HepG2 (cell line): Measurements from ENCODE around the gene ANKRD17. TPM values are rescaled to one million over a fixed set of nuclear protein-coding genes. Genes with fewer than 3 reads are reported as not detected.

Source experiments
- ATAC-seq: fragments of 200-7000 bp; cut with Tn5 transposase; 3 replicates; pipeline ENCODE4 v1.9.1; 2020; ENCODE audit warnings: mild to moderate bottlenecking, moderate library complexity
- BruUV-seq: library from RNA; stranded (reverse); fragments of 400-500 nt; replicated peaks from 2 replicates; lab custom pipeline; 2021; lab: Mats Ljungman, UMichigan
- CTCF ChIA-PET: fragments of 300-600 bp; formaldehyde crosslinking; extraction: SDS; loops from one replicate; lab custom pipeline; 2021; ENCODE audit warnings: low total read pairs, inconsistent platforms, low intra/inter-chr PET ratio; lab: Yijun Ruan, JAX
- POLR2A ChIA-PET: fragments of 350-600 bp; sonication (Branson Sonifier 250); formaldehyde crosslinking; loops from one replicate; lab custom pipeline; 2020; ENCODE audit warnings: antibody characterized with exemption, inconsistent platforms; lab: Yijun Ruan, JAX
- DNase-seq: peaks from one replicate; pipeline ENCODE4 v3.0.0-alpha.2; 2015; ENCODE audit warnings: low spot score
- FAIRE-seq: peaks from 3 replicates; lab custom pipeline; 2011; peaks lifted over from hg19 to GRCh38; lab: Jason Lieb, UNC
- H2AFZ ChIP-seq: one replicate; pipeline ENCODE4 v1.6.1; 2011; ENCODE audit warnings: low read length, inconsistent platforms
- H3K27ac ChIP-seq: fragments of 300-600 bp; 3 replicates; pipeline ENCODE4 v1.8.0; 2011; ENCODE audit warnings: mixed run types, mild to moderate bottlenecking, mixed read lengths, low read length, inconsistent platforms; ENCODE audit not compliant: insufficient read depth; ENCODE audit errors: extremely low read length
- H3K27me3 ChIP-seq, 2 experiments: fragments of 200-600 bp in 1 of 2; 2 replicates in 1 of 2; 3 replicates in 1 of 2; pipeline versions ENCODE4 v1.6.0 to v1.8.0; 2011; ENCODE audit warnings: low read length in 2 of 2, mild to moderate bottlenecking in 2 of 2, moderate library complexity in 2 of 2, inconsistent platforms in 1 of 2; ENCODE audit not compliant: insufficient read depth in 2 of 2, control insufficient read depth in 1 of 2
- H3K36me3 ChIP-seq, 2 experiments: fragments of 200-600 bp in 1 of 2; replicated peaks in 1 of 2; 2 replicates in 1 of 2; 3 replicates in 1 of 2; pipeline versions ENCODE4 v1.5.1 to v1.8.0; 2011; ENCODE audit warnings: low read length in 2 of 2, inconsistent platforms in 1 of 2; ENCODE audit not compliant: insufficient read depth in 2 of 2, control insufficient read depth in 1 of 2
- H3K4me1 ChIP-seq: 2 replicates; pipeline ENCODE4 v1.5.1; 2012; ENCODE audit warnings: low read length, inconsistent platforms; ENCODE audit not compliant: insufficient read depth
- H3K4me2 ChIP-seq: 2 replicates; pipeline ENCODE4 v1.6.0; 2011; ENCODE audit warnings: low read depth, low read length, inconsistent platforms
- H3K4me3 ChIP-seq, 3 experiments: fragments of 200-600 bp in 1 of 3; sonication (generic), shearing (Covaris generic) in 1 of 3; replicated peaks in 1 of 3; 2 replicates each; pipeline ENCODE4 v1.5.1; 2011 to 2016; ENCODE audit warnings: low read length in 3 of 3, inconsistent platforms in 2 of 3, low read depth in 2 of 3, mild to moderate bottlenecking in 2 of 3, control low read depth in 1 of 3, mixed read lengths in 1 of 3; ENCODE audit not compliant: insufficient read depth in 1 of 3
- H3K79me2 ChIP-seq: one replicate; pipeline ENCODE4 v1.6.1; 2011; ENCODE audit warnings: low read length, inconsistent platforms; ENCODE audit not compliant: insufficient read depth
- H3K9ac ChIP-seq: 2 replicates; pipeline ENCODE4 v1.6.0; 2011; ENCODE audit warnings: mild to moderate bottlenecking, low read depth, low read length, inconsistent platforms; ENCODE audit not compliant: insufficient read depth
- H3K9me3 ChIP-seq: 2 replicates; pipeline ENCODE4 v1.5.1; 2012; ENCODE audit warnings: mild to moderate bottlenecking, low read length
- H4K20me1 ChIP-seq: 2 replicates; pipeline ENCODE4 v1.6.0; 2011; ENCODE audit warnings: inconsistent platforms, mild to moderate bottlenecking, low read length, moderate library complexity; ENCODE audit not compliant: insufficient read depth
- FLYWCH1 ChIP-seq: sonication (generic); formaldehyde crosslinking; IDR thresholded peaks from 2 replicates; pipeline ENCODE4 v1.8.1; 2023; ENCODE audit warnings: mild to moderate bottlenecking, missing genetic modification reagents
- MBNL3 ChIP-seq: fragments of 250-450 bp; sonication (Bioruptor Pico); conservative IDR thresholded peaks from 2 replicates; pipeline ENCODE4 v1.8.0; 2022; ENCODE audit warnings: mild to moderate bottlenecking, inconsistent platforms
- RBAK ChIP-seq: sonication (generic); formaldehyde crosslinking; IDR thresholded peaks from 2 replicates; pipeline ENCODE4 v1.5.1; 2020; ENCODE audit warnings: mild to moderate bottlenecking, missing genetic modification reagents
- TBP ChIP-seq: sonication (generic); formaldehyde crosslinking; IDR thresholded peaks from 2 replicates; pipeline ENCODE4 v1.5.0; 2020; ENCODE audit warnings: missing genetic modification reagents
- ZNF264 ChIP-seq: sonication (generic); formaldehyde crosslinking; IDR thresholded peaks from 2 replicates; pipeline ENCODE4 v1.4.0; 2020; ENCODE audit warnings: missing genetic modification reagents
- ZNF570 ChIP-seq: sonication (generic); formaldehyde crosslinking; IDR thresholded peaks from 2 replicates; pipeline ENCODE4 v1.4.0; 2020; ENCODE audit warnings: mild to moderate bottlenecking, missing genetic modification reagents, borderline replicate concordance
- WGBS: methylation state at CpG from one replicate; pipeline ENCODE4 v1.1.6; 2017; ENCODE audit warnings: low lambda C conversion rate; 5-methylcytosine and 5-hydroxymethylcytosine counted together
- in situ Hi-C: cut with HindIII; loops from 2 replicates; pipeline ENCODE4 v1.10.0; 2017; ENCODE audit warnings: low pct_unique_long_range_greater_than_20kb; ENCODE audit not compliant: extremely low pct_ligation_motif_present
- intact Hi-C: fragments of 100-400 bp; cut with micrococcal nuclease; formaldehyde crosslinking; loops from one replicate; pipeline ENCODE4 v1.10.0; 2022; ENCODE audit not compliant: unreplicated experiment
- polyA plus RNA-seq, 8 experiments: library from polyadenylated mRNA; depleted of rRNA in 3 of 8; stranded (reverse) in 7 of 8; unstranded in 1 of 8; fragments of >200 nt; fragmentation: Illumina TruSeq in 4 of 8; extraction: Trizol in 4 of 8; gene quantifications; 2 replicates each; pipeline versions ENCODE4 v1.2.1 to v1.2.3, GENCODE V29; 2011 to 2016; ENCODE audit warnings: low read depth in 4 of 8, missing spikeins in 1 of 8, mixed read lengths in 1 of 8; ENCODE audit not compliant: insufficient read depth in 1 of 8
- total RNA-seq, 5 experiments: library from RNA; depleted of rRNA; stranded (reverse); fragments of >200 nt; fragmentation: Illumina TruSeq; extraction: Trizol; gene quantifications; 2 replicates each; pipeline ENCODE4 v1.2.3, GENCODE V29; 2016; ENCODE audit warnings: low read depth in 1 of 5
- TF ChIP-seq, protein P1 (sequence below): sonication (generic); formaldehyde crosslinking; IDR thresholded peaks from 2 replicates; pipeline ENCODE4 v1.9.0; 2021; ENCODE audit warnings: missing genetic modification reagents, borderline replicate concordance
- TF ChIP-seq, protein P2 (sequence below): sonication (generic); formaldehyde crosslinking; IDR thresholded peaks from 2 replicates; pipeline ENCODE4 v1.4.0; 2020; ENCODE audit warnings: mild to moderate bottlenecking, missing genetic modification reagents
- TF ChIP-seq, protein P3 (sequence below): sonication (generic); formaldehyde crosslinking; IDR thresholded peaks from 2 replicates; pipeline ENCODE4 v1.8.0; 2022; ENCODE audit warnings: missing genetic modification reagents, low read depth, mild to moderate bottlenecking, borderline replicate concordance

Gene ANKRD17
- total and polyA plus RNA-seq, 2 of the 13 experiments (the other 11 are each of a cell fraction or from before 2014, with no cell fraction given): 55.7 to 61.1 TPM

DNA sequence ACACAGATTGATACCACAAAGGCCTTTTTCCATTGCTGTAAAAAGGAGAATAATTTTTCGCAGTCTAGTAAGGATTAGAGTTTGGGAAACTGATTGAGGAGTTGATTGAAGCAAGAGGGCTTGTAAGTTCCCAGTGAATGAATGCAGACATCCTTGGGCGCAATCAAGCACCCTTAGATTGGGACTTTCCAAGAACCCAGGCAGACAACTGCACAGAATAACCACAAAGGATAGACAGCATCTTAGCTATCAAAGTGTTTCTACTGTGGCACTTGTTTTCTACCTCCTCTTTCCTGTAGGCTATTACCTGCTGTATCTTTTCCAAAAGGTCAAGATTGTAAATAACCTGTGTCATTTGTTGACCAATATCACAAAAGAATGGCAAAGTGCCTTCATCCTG, 191.7 kb downstream of the ANKRD17 start:
- Histone ChIP-seq H3K9me3 (no peaks in the 10 kb centered on the region), H3K9ac (no peak overlapping the region), H3K27me3 (no peaks in the 10 kb centered on the region; a peak in 1 of 5 replicates), H3K36me3 (peaks cover 3 to 4% of the 10 kb centered on the region in 2 experiments; a peak in 2 of 5 replicates), H3K27ac (no peak overlapping the region), H3K4me2 (no peak overlapping the region), H3K4me3 (no peak overlapping the region), H3K4me1 (peaks cover 23% of the 10 kb centered on the region), H2AFZ (no peak overlapping the region), H4K20me1 (no peaks in the 10 kb centered on the region), H3K79me2 (peaks cover 16% of the 10 kb centered on the region)
- ChIA-PET POLR2A (no interaction called here), CTCF (no interaction called here)
- in situ Hi-C loops: no loop called here
- TF ChIP-seq ZNF264 (CRISPR knock-in tag): no peak
- no peak for DNase-seq
- no TSS peak for BruUV-seq
- no peak for ATAC-seq
- FAIRE-seq: no peak
- WGBS: 100% methylated on average over 2 of the region's 2 CpGs
- intact Hi-C loops: no loop called here

DNA sequence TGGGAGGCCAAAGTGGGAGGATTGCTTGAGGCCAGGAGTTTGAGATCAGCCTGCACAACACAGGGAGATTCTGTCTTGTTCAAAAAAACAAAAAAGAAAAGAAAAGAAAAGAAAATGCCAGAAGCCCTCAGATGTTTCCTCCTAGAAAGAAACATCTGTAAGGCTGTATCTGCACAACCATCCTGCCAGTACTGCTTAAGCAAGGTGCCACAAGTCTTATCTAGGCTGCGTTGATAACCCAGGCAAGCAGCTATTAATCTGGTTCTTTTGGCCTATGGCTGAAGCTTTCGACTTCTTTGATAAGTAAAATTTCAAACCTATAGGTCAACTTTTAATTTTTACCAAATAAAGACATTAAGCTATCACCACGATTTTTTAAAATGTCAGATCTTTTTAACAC, 192.2 kb downstream of the ANKRD17 start:
- POLR2A ChIA-PET: no interaction called here
- H3K9ac ChIP-seq: no peak overlapping the region
- H3K27me3 ChIP-seq: no peaks in the 10 kb centered on the region; a peak in 1 of 5 replicates
- H3K79me2 ChIP-seq: peaks cover 16% of the 10 kb centered on the region
- no peaks in the 10 kb centered on the region for H3K9me3 ChIP-seq
- ATAC-seq (no peak), DNase-seq (no peak), FAIRE-seq (no peak)
- intact Hi-C loops (no loop called here), in situ Hi-C loops (no loop called here)
- H4K20me1 ChIP-seq: no peaks in the 10 kb centered on the region
- no peak overlapping the region for H3K27ac ChIP-seq
- 95% methylated on average over 3 of the region's 3 CpGs for WGBS
- CTCF ChIA-PET: no interaction called here
- peaks cover 23% of the 10 kb centered on the region for H3K4me1 ChIP-seq
- H2AFZ ChIP-seq: no peak overlapping the region
- H3K4me3 ChIP-seq: no peak overlapping the region
- H3K36me3 ChIP-seq: peaks cover 3 to 8% of the 10 kb centered on the region in 2 experiments; a peak in 2 of 5 replicates
- no peak overlapping the region for H3K4me2 ChIP-seq
- BruUV-seq: no TSS peak
- TF ChIP-seq ZNF570 (CRISPR knock-in tag): no peak
- TF ChIP-seq, protein P1, sequence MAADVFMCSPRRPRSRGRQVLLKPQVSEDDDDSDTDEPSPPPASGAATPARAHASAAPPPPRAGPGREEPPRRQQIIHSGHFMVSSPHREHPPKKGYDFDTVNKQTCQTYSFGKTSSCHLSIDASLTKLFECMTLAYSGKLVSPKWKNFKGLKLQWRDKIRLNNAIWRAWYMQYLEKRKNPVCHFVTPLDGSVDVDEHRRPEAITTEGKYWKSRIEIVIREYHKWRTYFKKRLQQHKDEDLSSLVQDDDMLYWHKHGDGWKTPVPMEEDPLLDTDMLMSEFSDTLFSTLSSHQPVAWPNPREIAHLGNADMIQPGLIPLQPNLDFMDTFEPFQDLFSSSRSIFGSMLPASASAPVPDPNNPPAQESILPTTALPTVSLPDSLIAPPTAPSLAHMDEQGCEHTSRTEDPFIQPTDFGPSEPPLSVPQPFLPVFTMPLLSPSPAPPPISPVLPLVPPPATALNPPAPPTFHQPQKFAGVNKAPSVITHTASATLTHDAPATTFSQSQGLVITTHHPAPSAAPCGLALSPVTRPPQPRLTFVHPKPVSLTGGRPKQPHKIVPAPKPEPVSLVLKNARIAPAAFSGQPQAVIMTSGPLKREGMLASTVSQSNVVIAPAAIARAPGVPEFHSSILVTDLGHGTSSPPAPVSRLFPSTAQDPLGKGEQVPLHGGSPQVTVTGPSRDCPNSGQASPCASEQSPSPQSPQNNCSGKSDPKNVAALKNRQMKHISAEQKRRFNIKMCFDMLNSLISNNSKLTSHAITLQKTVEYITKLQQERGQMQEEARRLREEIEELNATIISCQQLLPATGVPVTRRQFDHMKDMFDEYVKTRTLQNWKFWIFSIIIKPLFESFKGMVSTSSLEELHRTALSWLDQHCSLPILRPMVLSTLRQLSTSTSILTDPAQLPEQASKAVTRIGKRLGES (CRISPR knock-in tag): no peak
- TF ChIP-seq TBP (CRISPR knock-in tag): no peak
- TF ChIP-seq RBAK (CRISPR knock-in tag): no peak
- TF ChIP-seq MBNL3 (CRISPR knock-in tag): no peak
- TF ChIP-seq FLYWCH1 (CRISPR knock-in tag): no peak
- TF ChIP-seq, protein P2, sequence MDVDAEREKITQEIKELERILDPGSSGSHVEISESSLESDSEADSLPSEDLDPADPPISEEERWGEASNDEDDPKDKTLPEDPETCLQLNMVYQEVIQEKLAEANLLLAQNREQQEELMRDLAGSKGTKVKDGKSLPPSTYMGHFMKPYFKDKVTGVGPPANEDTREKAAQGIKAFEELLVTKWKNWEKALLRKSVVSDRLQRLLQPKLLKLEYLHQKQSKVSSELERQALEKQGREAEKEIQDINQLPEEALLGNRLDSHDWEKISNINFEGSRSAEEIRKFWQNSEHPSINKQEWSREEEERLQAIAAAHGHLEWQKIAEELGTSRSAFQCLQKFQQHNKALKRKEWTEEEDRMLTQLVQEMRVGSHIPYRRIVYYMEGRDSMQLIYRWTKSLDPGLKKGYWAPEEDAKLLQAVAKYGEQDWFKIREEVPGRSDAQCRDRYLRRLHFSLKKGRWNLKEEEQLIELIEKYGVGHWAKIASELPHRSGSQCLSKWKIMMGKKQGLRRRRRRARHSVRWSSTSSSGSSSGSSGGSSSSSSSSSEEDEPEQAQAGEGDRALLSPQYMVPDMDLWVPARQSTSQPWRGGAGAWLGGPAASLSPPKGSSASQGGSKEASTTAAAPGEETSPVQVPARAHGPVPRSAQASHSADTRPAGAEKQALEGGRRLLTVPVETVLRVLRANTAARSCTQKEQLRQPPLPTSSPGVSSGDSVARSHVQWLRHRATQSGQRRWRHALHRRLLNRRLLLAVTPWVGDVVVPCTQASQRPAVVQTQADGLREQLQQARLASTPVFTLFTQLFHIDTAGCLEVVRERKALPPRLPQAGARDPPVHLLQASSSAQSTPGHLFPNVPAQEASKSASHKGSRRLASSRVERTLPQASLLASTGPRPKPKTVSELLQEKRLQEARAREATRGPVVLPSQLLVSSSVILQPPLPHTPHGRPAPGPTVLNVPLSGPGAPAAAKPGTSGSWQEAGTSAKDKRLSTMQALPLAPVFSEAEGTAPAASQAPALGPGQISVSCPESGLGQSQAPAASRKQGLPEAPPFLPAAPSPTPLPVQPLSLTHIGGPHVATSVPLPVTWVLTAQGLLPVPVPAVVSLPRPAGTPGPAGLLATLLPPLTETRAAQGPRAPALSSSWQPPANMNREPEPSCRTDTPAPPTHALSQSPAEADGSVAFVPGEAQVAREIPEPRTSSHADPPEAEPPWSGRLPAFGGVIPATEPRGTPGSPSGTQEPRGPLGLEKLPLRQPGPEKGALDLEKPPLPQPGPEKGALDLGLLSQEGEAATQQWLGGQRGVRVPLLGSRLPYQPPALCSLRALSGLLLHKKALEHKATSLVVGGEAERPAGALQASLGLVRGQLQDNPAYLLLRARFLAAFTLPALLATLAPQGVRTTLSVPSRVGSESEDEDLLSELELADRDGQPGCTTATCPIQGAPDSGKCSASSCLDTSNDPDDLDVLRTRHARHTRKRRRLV: no peak
- TF ChIP-seq, protein P3, sequence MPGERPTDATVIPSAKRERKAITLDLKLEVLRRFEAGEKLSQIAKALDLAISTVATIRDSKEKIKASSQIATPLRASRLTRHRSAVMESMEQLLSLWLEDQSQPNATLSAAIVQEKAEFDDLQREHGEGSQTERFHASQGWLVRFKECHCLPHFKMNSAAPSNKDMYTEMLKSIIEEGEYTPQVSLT (CRISPR knock-in tag): no peak
